ENCODE data around the gene MFRP. TPM values are rescaled to one million over a fixed set of nuclear protein-coding genes. Genes with fewer than 3 reads are reported as not detected.

The MFRP gene
- total RNA-seq, 1 donor from 2014 or later, result not detected

DNA sequence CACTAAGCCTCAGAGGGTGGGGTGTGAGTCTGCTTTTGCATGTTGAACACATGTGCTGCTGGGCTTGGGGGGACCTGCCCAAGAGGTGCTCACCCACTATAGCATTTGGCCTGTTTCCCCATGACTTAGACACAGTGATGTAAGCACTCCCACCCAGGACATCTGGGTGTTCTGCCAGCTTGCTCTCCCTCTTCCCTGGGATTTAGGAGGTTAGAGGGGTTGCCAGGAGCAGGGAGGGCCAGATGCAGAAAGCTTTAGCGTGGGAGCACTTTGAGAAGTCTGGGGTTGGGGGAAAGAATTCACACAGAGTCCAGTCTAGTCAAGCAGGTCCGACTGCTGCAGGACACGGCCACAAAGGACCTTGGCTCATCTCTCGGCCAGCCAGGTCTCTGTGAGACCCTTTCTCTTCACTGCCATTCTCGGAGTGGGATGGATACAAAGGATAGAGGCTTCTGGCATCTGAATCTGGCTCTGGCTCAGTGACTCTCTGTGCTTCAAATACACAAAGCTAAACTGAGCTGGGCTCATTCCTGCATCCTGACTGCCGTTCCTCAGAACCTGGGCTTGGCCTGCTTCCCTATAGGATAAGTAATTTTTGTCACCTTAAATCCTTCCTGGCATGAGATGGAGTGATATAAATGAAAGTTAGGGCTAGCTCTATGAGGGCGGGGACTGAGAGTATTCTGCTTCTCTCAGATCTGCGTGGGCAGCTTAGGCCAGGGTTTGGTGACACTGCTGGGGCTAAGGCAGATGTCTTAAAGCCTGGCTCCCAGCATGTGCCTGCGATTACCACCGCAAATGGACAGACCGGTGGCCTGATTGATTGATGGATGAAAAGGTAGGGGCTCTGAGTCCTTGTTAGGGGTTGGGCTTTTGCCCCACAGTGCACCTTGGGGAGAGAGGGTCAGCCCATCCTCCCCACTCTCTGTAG is 20.4 kb upstream of the MFRP start:
- H3K36me3 Mint-ChIP-seq, result no peaks in the 10 kb centered on the region
- DNase-seq (ENCODE audit: low spot score in 2 of 2, unreplicated experiment in 2 of 2), result no peak
- H3K4me1 Mint-ChIP-seq, result peaks cover 81% of the 10 kb centered on the region
- H3K27me3 Mint-ChIP-seq (ENCODE audit: low read depth), result no peaks in the 10 kb centered on the region
- no peak overlapping the region for H3K4me3 Mint-ChIP-seq
- no peaks in the 10 kb centered on the region for H3K9me3 Mint-ChIP-seq
- TF ChIP-seq, protein P1, sequence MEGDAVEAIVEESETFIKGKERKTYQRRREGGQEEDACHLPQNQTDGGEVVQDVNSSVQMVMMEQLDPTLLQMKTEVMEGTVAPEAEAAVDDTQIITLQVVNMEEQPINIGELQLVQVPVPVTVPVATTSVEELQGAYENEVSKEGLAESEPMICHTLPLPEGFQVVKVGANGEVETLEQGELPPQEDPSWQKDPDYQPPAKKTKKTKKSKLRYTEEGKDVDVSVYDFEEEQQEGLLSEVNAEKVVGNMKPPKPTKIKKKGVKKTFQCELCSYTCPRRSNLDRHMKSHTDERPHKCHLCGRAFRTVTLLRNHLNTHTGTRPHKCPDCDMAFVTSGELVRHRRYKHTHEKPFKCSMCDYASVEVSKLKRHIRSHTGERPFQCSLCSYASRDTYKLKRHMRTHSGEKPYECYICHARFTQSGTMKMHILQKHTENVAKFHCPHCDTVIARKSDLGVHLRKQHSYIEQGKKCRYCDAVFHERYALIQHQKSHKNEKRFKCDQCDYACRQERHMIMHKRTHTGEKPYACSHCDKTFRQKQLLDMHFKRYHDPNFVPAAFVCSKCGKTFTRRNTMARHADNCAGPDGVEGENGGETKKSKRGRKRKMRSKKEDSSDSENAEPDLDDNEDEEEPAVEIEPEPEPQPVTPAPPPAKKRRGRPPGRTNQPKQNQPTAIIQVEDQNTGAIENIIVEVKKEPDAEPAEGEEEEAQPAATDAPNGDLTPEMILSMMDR (IDR thresholded peaks at IDR 0.05; ENCODE audit: unreplicated experiment), result no peak
- H3K27ac Mint-ChIP-seq, result peak overlapping the region; percentile 29

DNA sequence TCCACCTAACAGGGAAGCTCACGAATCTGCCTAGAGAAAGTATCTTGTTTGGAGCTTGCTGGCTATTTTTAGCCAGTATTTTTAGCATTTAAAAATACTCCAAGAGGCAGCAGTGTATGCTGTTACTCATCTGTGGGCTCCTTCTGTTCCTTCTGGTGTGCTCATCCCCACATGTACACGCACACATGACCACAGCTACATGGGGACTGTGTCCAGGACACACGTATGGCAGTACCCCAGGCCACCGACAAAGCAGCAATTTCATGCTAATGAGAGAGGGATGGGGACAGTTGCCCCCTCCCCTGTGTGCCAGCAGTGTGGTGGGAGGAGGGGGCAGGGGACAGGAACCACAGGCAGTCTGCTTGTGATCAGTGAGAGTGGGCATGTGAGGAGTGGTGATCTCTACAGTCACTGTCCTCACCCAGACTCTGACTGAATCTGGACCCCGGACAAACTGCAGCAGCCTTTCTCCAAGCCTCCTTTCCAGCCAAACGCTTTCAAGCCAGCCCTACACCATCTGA is 18.6 kb upstream of the MFRP start:
- H3K9me3 Mint-ChIP-seq, result no peaks in the 10 kb centered on the region
- H3K27me3 Mint-ChIP-seq (ENCODE audit: low read depth), result no peaks in the 10 kb centered on the region
- no peak for DNase-seq (ENCODE audit: low spot score in 2 of 2, unreplicated experiment in 2 of 2)
- peaks cover 77% of the 10 kb centered on the region for H3K4me1 Mint-ChIP-seq
- TF ChIP-seq, protein P1 (IDR thresholded peaks at IDR 0.05; ENCODE audit: unreplicated experiment), result no peak
- peak overlapping the region; percentile 70 for H3K4me3 Mint-ChIP-seq
- H3K27ac Mint-ChIP-seq, result no peak overlapping the region
- H3K36me3 Mint-ChIP-seq, result no peaks in the 10 kb centered on the region

DNA sequence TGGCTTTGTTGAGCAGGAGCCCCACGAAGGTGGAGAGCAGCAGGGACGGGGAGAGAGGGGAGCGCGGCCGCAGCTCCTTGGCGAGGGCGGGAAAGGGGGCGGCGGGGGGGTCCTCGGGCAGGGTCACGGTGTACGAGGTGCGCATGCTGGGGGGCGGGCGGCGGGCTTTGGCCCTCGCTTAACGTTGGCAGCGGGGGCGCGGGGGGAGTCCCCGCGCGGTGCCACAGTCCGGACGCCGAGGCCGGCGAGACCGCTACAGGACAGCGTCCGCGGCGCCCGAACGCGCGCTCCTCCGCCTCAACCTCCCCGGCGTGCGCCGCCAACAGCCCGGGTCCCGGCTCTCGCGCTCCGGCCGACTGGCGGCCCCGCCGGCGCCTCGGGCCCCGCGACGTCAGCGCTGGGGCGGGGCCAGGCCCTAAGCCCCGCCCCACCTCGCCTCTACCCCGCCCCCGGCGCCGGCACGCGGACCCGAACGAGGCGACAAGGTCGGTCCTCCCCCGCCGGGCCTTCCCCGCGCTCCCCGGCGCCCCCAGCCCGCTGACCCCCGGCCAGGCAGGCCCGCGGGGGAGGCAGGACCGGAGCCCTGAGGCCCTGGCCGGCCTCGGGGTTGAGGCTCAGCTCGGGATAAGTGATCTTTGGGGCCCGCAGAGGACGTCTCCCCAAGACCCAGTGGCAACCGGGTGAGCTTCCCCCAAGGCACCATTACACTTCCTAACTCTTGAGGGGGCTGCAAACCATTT is 17.5 kb upstream of the MFRP start:
- H3K27me3 Mint-ChIP-seq (ENCODE audit: low read depth), result no peaks in the 10 kb centered on the region
- TF ChIP-seq, protein P1 (IDR thresholded peaks at IDR 0.05; ENCODE audit: unreplicated experiment), result no peak
- peak; percentile 69 to 77 for DNase-seq (ENCODE audit: low spot score in 2 of 2, unreplicated experiment in 2 of 2)
- peaks cover 72% of the 10 kb centered on the region for H3K4me1 Mint-ChIP-seq
- peak overlapping the region; percentile 70 for H3K4me3 Mint-ChIP-seq
- no peaks in the 10 kb centered on the region for H3K9me3 Mint-ChIP-seq
- H3K36me3 Mint-ChIP-seq, result peaks cover 4% of the 10 kb centered on the region
- no peak overlapping the region for H3K27ac Mint-ChIP-seq

DNA sequence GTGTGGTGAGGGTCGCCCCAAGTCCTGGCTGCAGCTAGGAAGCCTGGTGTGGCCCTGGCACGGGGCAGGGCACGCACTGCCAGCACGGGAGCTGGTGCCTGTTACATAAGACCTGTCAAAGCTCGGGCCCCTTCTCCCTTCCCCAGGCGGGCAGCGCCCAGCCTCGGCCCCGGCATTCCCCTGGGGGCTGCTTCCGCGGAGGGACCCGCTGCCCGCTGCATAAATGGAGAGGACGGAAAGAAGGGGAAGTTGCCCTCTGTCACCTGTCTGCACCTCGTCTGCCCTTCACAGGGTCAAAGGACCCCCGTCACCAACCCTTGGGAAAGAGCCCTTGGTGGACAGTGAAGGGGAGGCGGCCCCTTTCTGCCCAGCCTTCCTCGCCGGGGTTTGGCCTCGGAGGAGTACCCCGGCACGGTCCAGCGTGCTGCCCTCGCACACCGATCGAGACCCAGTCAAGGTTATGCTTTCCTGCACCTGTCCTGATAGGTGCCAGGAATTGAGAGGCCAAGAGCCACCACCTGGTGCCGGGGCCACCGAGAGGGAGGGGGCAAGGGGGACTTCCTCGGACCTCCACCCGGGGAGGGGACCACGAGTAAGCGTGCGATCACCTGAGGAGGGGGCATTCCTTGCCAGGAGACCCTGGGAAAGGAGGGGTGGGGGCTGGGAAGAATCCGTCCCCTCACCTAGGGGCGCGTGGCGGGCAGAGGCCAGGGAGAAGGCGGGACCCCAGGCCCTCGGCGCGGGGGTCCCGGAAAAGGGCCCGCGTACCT is 16.8 kb upstream of the MFRP start:
- Mint-ChIP-seq H3K27ac (peak overlapping the region; percentile 98), H3K4me1 (peaks cover 65% of the 10 kb centered on the region), H3K36me3 (peaks cover 11% of the 10 kb centered on the region), H3K27me3 (ENCODE audit: low read depth) (no peaks in the 10 kb centered on the region), H3K4me3 (peak overlapping the region; percentile 65), H3K9me3 (no peaks in the 10 kb centered on the region)
- TF ChIP-seq, protein P1 (IDR thresholded peaks at IDR 0.05; ENCODE audit: unreplicated experiment), result no peak
- DNase-seq (ENCODE audit: low spot score in 2 of 2, unreplicated experiment in 2 of 2), result no peak

DNA sequence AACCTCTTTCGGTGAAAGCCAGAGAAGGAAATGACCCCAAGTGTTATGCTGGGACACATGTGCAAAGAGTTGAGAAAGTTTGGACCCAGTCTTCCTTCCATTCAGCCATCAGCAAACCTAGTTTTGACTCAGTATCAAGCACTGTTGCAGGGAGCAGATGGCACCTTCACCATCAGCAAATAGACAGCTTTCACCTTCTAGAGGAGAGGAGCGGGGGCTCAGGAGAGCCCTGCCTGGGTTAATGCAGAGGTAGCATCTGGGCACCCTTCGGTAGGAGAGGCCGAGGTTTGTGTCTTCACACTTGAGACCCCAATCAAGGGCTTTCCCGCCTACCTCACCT is 16.2 kb upstream of the MFRP start:
- TF ChIP-seq, protein P1 (IDR thresholded peaks at IDR 0.05; ENCODE audit: unreplicated experiment), result no peak
- no peaks in the 10 kb centered on the region for H3K27me3 Mint-ChIP-seq (ENCODE audit: low read depth)

More for the DNA sequence above, 16.2 kb upstream of the MFRP start:
- H3K36me3 Mint-ChIP-seq, result peaks cover 15% of the 10 kb centered on the region
- H3K27ac Mint-ChIP-seq, result peak overlapping the region; percentile 98
- H3K4me3 Mint-ChIP-seq, result peak overlapping the region; percentile 65
- H3K4me1 Mint-ChIP-seq, result peaks cover 60% of the 10 kb centered on the region
- no peaks in the 10 kb centered on the region for H3K9me3 Mint-ChIP-seq
- no peak for DNase-seq (ENCODE audit: low spot score in 2 of 2, unreplicated experiment in 2 of 2)

Measured in mesothelial cell of epicardium (in vitro differentiated cells).